Keratinocyte (primary cell): ENCODE data around the gene SPATA16. TPM values are rescaled to one million over a fixed set of nuclear protein-coding genes. Genes with fewer than 3 reads are reported as not detected.

Source experiments
- DNase-seq: peaks from one replicate; pipeline ENCODE4 v3.0.0-alpha.2; 2011; ENCODE audit warnings: low read depth, missing footprints, low spot score
- FAIRE-seq: peaks from 2 replicates; lab custom pipeline; 2011; peaks lifted over from hg19 to GRCh38; lab: Jason Lieb, UNC
- H2AFZ ChIP-seq: 2 replicates; pipeline ENCODE4 v1.6.0; 2012; ENCODE audit warnings: low read length, control low read depth, inconsistent platforms; ENCODE audit not compliant: control insufficient read depth
- H3K27ac ChIP-seq: 2 replicates; pipeline ENCODE4 v1.5.1; 2011; ENCODE audit warnings: low read length; ENCODE audit not compliant: control insufficient read depth, insufficient read depth
- H3K27me3 ChIP-seq: 3 replicates; pipeline ENCODE4 v1.6.0; 2011; ENCODE audit warnings: low read length; ENCODE audit not compliant: control insufficient read depth, insufficient read depth; ENCODE audit errors: extremely low read depth
- H3K36me3 ChIP-seq, 2 experiments: 2 replicates in 1 of 2; 3 replicates in 1 of 2; pipeline ENCODE4 v1.5.1; 2011; ENCODE audit warnings: low read length in 2 of 2, mild to moderate bottlenecking in 1 of 2; ENCODE audit not compliant: control insufficient read depth in 2 of 2, insufficient read depth in 2 of 2; ENCODE audit errors: extremely low read depth in 1 of 2
- H3K4me1 ChIP-seq: 3 replicates; pipeline ENCODE4 v1.5.1; 2011; ENCODE audit warnings: low read length; ENCODE audit not compliant: control insufficient read depth, insufficient read depth; ENCODE audit errors: extremely low read depth
- H3K4me2 ChIP-seq: 3 replicates; pipeline ENCODE4 v1.6.0; 2011; ENCODE audit warnings: low read depth, low read length; ENCODE audit not compliant: control insufficient read depth, insufficient read depth; ENCODE audit errors: extremely low read depth
- H3K4me3 ChIP-seq, 3 experiments: fragments of 200-600 bp in 1 of 3; sonication (generic) in 1 of 3; 2 replicates in 2 of 3; 3 replicates in 1 of 3; pipeline ENCODE4 v1.5.1; 2011 to 2016; ENCODE audit warnings: low read length in 3 of 3, mild to moderate bottlenecking in 3 of 3, control low read depth in 2 of 3, inconsistent platforms in 1 of 3, low read depth in 1 of 3, mixed read lengths in 1 of 3, mixed run types in 1 of 3, moderate library complexity in 1 of 3; ENCODE audit not compliant: control insufficient read depth in 2 of 3, insufficient read depth in 2 of 3; ENCODE audit errors: extremely low read depth in 1 of 3
- H3K79me2 ChIP-seq: 2 replicates; pipeline ENCODE4 v1.6.0; 2012; ENCODE audit warnings: low read length; ENCODE audit not compliant: control insufficient read depth, insufficient read depth
- H3K9ac ChIP-seq: 3 replicates; pipeline ENCODE4 v1.6.0; 2011; ENCODE audit warnings: low read length; ENCODE audit not compliant: control insufficient read depth, insufficient read depth; ENCODE audit errors: extremely low read depth
- H3K9me1 ChIP-seq: 3 replicates; pipeline ENCODE4 v1.6.0; 2011; ENCODE audit warnings: low read length; ENCODE audit not compliant: control insufficient read depth, insufficient read depth; ENCODE audit errors: extremely low read depth
- H3K9me3 ChIP-seq: 2 replicates; pipeline ENCODE4 v1.5.1; 2012; ENCODE audit warnings: low read depth, low read length; ENCODE audit not compliant: control insufficient read depth
- H4K20me1 ChIP-seq: 3 replicates; pipeline ENCODE4 v1.6.0; 2011; ENCODE audit warnings: low read length; ENCODE audit not compliant: control insufficient read depth, insufficient read depth; ENCODE audit errors: extremely low read depth
- CTCF ChIP-seq, 3 experiments: IDR thresholded peaks in 1 of 3; conservative IDR thresholded peaks in 1 of 3; optimal IDR thresholded peaks in 1 of 3; 2 replicates in 2 of 3; 3 replicates in 1 of 3; pipeline versions ENCODE3 to v1.5.1; 2011; ENCODE audit warnings: low read length in 3 of 3, mild to moderate bottlenecking in 3 of 3, moderate library complexity in 2 of 3, control low read depth in 1 of 3, inconsistent platforms in 1 of 3; ENCODE audit not compliant: insufficient read depth in 2 of 3; ENCODE audit errors: extremely low read depth in 1 of 3
- EZH2 ChIP-seq: IDR thresholded peaks from one replicate; pipeline ENCODE4 v1.6.1; 2012; ENCODE audit warnings: inconsistent platforms, mild to moderate bottlenecking, low read length, moderate library complexity
- dilution Hi-C: fragments of 300-500 bp; cut with MboI; formaldehyde crosslinking; loops from one replicate; pipeline ENCODE4 v1.7.0; 2020; ENCODE audit warnings: low sequenced_read_pairs; ENCODE audit not compliant: extremely low pct_ligation_motif_present
- polyA plus RNA-seq, 5 experiments: library from polyadenylated mRNA; depleted of rRNA in 3 of 5; stranded (reverse) in 3 of 5; stranded (forward) in 1 of 5; unstranded in 1 of 5; fragments of >200 nt; gene quantifications; 1 replicate in 1 of 5; 2 replicates in 3 of 5; 3 replicates in 1 of 5; pipeline versions ENCODE4 v1.2.1 to v1.2.3, GENCODE V29; 2011 to 2012; ENCODE audit warnings: missing spikeins in 2 of 5, low read depth in 1 of 5, low replicate concordance in 1 of 5

The SPATA16 gene
- polyA plus RNA-seq, 1 donor (not counting 4 experiments of a cell fraction or from before 2014, with no cell fraction given), result not detected

GRCh38 chr3:172840913-172841312 is 300.1 kb downstream of the SPATA16 start:
- Histone ChIP-seq H4K20me1 (no peaks in the 10 kb centered on the region), H2AFZ (no peak overlapping the region), H3K27me3 (no peaks in the 10 kb centered on the region), H3K4me3 (no peak overlapping the region), H3K9ac (no peak overlapping the region), H3K4me1 (no peaks in the 10 kb centered on the region), H3K27ac (no peak overlapping the region), H3K79me2 (no peaks in the 10 kb centered on the region), H3K36me3 (no peaks in the 10 kb centered on the region), H3K9me1 (no peaks in the 10 kb centered on the region), H3K4me2 (no peak overlapping the region), H3K9me3 (no peaks in the 10 kb centered on the region)
- no peak for DNase-seq
- FAIRE-seq, result no peak
- no peak for TF ChIP-seq CTCF (optimal IDR thresholded peaks at IDR 0.05 in 1 of 3, IDR thresholded peaks at IDR 0.05 in 1 of 3, conservative IDR thresholded peaks at IDR 0.05 in 1 of 3; ENCODE audit: extremely low read depth in 1 of 3, insufficient read depth in 2 of 3, low read length in 3 of 3)
- TF ChIP-seq EZH2, result no peak
- dilution Hi-C loops, result no loop called here

GRCh38 chr3:172840463-172840862 is 300.6 kb downstream of the SPATA16 start:
- Histone ChIP-seq H3K9me3 (no peaks in the 10 kb centered on the region), H3K79me2 (no peaks in the 10 kb centered on the region), H3K36me3 (no peaks in the 10 kb centered on the region), H3K4me1 (no peaks in the 10 kb centered on the region), H3K4me3 (no peak overlapping the region), H3K9me1 (no peaks in the 10 kb centered on the region), H4K20me1 (no peaks in the 10 kb centered on the region), H3K27ac (no peak overlapping the region), H2AFZ (no peak overlapping the region), H3K27me3 (no peaks in the 10 kb centered on the region), H3K4me2 (no peak overlapping the region), H3K9ac (no peak overlapping the region)
- TF ChIP-seq EZH2 (no peak), CTCF (optimal IDR thresholded peaks at IDR 0.05 in 1 of 3, IDR thresholded peaks at IDR 0.05 in 1 of 3, conservative IDR thresholded peaks at IDR 0.05 in 1 of 3; ENCODE audit: extremely low read depth in 1 of 3, insufficient read depth in 2 of 3, low read length in 3 of 3) (no peak)
- no peak for FAIRE-seq
- no peak for DNase-seq
- dilution Hi-C loops, result no loop called here
